Measurements from ENCODE around the gene MYG1. TPM values are rescaled to one million over a fixed set of nuclear protein-coding genes. Genes with fewer than 3 reads are reported as not detected.
"Not testable (repeated sequence)": the region's sequence is repeated elsewhere in the genome, so short reads cannot be mapped to it uniquely, and the experiment has no call there.

MYG1 gene
- total RNA-seq, 1 experiment from 2014 or later = 45.1 TPM

GRCh38 chr12:53295891-53296219 lies 3.6 kb upstream of the MYG1 start:
- DNase-seq (ENCODE audit: low read depth in 1 of 2, low spot score in 2 of 2) = no peak
- Histone ChIP-seq H3K36me3 (peaks cover 79% of the 10 kb centered on the region), H3K27ac (peak overlapping the region; percentile 69), H3K27me3 (replicated peaks) (no peaks in the 10 kb centered on the region), H3K4me1 (replicated peaks) (peaks cover 26% of the 10 kb centered on the region), H3K4me3 (peak overlapping the region; percentile 68), H3K9me3 (replicated peaks) (no peaks in the 10 kb centered on the region)

- H3K9me3 ChIP-seq (replicated peaks); DNase-seq (ENCODE audit: low read depth in 1 of 2, low spot score in 2 of 2); H3K27me3 ChIP-seq (replicated peaks); H3K27ac ChIP-seq; H3K4me3 ChIP-seq: not testable (repeated sequence)
- Histone ChIP-seq H3K36me3 (peaks cover 81% of the 10 kb centered on the region), H3K4me1 (replicated peaks) (peaks cover 26% of the 10 kb centered on the region)
These were observed 2.4 kb upstream of the MYG1 start for GRCh38 chr12:53297106-53297505.

- peaks cover 26% of the 10 kb centered on the region for H3K4me1 ChIP-seq (replicated peaks)
- no peak overlapping the region for H3K4me3 ChIP-seq
- no peak overlapping the region for H3K27ac ChIP-seq
- no peaks in the 10 kb centered on the region for H3K27me3 ChIP-seq (replicated peaks)
- DNase-seq (ENCODE audit: low read depth in 1 of 2, low spot score in 2 of 2) = no peak
- H3K36me3 ChIP-seq = peaks cover 81% of the 10 kb centered on the region
- H3K9me3 ChIP-seq (replicated peaks) = no peaks in the 10 kb centered on the region
These were observed 1.3 kb upstream of the MYG1 start for GRCh38 chr12:53298164-53298563.

- Histone ChIP-seq H3K27ac (peak overlapping the region; percentile 53), H3K27me3 (replicated peaks) (no peaks in the 10 kb centered on the region), H3K36me3 (peaks cover 77% of the 10 kb centered on the region), H3K4me3 (peak overlapping the region; percentile 76), H3K4me1 (replicated peaks) (peaks cover 26% of the 10 kb centered on the region), H3K9me3 (replicated peaks) (no peaks in the 10 kb centered on the region)
- no peak for DNase-seq (ENCODE audit: low read depth in 1 of 2, low spot score in 2 of 2)
These were observed 418 bp upstream of the MYG1 start for GRCh38 chr12:53299101-53299453.

GRCh38 chr12:53300187-53300586 lies 692 bp downstream of the MYG1 start:
- H3K27ac ChIP-seq = peak overlapping the region; percentile 53
- H3K4me3 ChIP-seq = peak overlapping the region; percentile 76
- H3K36me3 ChIP-seq = peaks cover 73% of the 10 kb centered on the region
- peaks cover 20% of the 10 kb centered on the region for H3K4me1 ChIP-seq (replicated peaks)
- no peak for DNase-seq (ENCODE audit: low read depth in 1 of 2, low spot score in 2 of 2)
- H3K27me3 ChIP-seq (replicated peaks) = no peaks in the 10 kb centered on the region
- no peaks in the 10 kb centered on the region for H3K9me3 ChIP-seq (replicated peaks)

- no peaks in the 10 kb centered on the region for H3K9me3 ChIP-seq (replicated peaks)
- no peak overlapping the region for H3K4me3 ChIP-seq
- no peak for DNase-seq (ENCODE audit: low read depth in 1 of 2, low spot score in 2 of 2)
- H3K36me3 ChIP-seq = peaks cover 80% of the 10 kb centered on the region
- H3K4me1 ChIP-seq (replicated peaks) = peaks cover 13% of the 10 kb centered on the region
- no peak overlapping the region for H3K27ac ChIP-seq
- H3K27me3 ChIP-seq (replicated peaks) = no peaks in the 10 kb centered on the region
These were observed 3.4 kb downstream of the MYG1 start for GRCh38 chr12:53302903-53303302.

GRCh38 chr12:53306826-53307225 lies 7.3 kb downstream of the MYG1 start:
- no peak overlapping the region for H3K4me3 ChIP-seq
- no peak overlapping the region for H3K27ac ChIP-seq
- no peaks in the 10 kb centered on the region for H3K4me1 ChIP-seq (replicated peaks)
- no peaks in the 10 kb centered on the region for H3K27me3 ChIP-seq (replicated peaks)
- no peak for DNase-seq (ENCODE audit: low read depth in 1 of 2, low spot score in 2 of 2)
- H3K36me3 ChIP-seq = peaks cover 64% of the 10 kb centered on the region
- H3K9me3 ChIP-seq (replicated peaks) = no peaks in the 10 kb centered on the region

GRCh38 chr12:53308276-53308675 lies 8.8 kb downstream of the MYG1 start:
- peaks cover 49% of the 10 kb centered on the region for H3K36me3 ChIP-seq
- no peak for DNase-seq (ENCODE audit: low read depth in 1 of 2, low spot score in 2 of 2)

GRCh38 chr12:53313996-53314395 lies 14.5 kb downstream of the MYG1 start:
- Histone ChIP-seq H3K4me1 (replicated peaks) (no peaks in the 10 kb centered on the region), H3K9me3 (replicated peaks) (no peaks in the 10 kb centered on the region), H3K4me3 (no peak overlapping the region), H3K27ac (no peak overlapping the region), H3K27me3 (replicated peaks) (no peaks in the 10 kb centered on the region), H3K36me3 (peaks cover 32% of the 10 kb centered on the region)
- DNase-seq (ENCODE audit: low read depth in 1 of 2, low spot score in 2 of 2) = no peak

More at GRCh38 chr12:53308276-53308675, 8.8 kb downstream of the MYG1 start:
- Histone ChIP-seq H3K27me3 (replicated peaks) (no peaks in the 10 kb centered on the region), H3K9me3 (replicated peaks) (no peaks in the 10 kb centered on the region), H3K4me1 (replicated peaks) (no peaks in the 10 kb centered on the region), H3K4me3 (no peak overlapping the region), H3K27ac (no peak overlapping the region)

- Histone ChIP-seq H3K27me3 (replicated peaks) (no peaks in the 10 kb centered on the region), H3K4me1 (replicated peaks) (peaks cover 21% of the 10 kb centered on the region), H3K36me3 (peaks cover 18% of the 10 kb centered on the region), H3K4me3 (peak overlapping the region; percentile 70), H3K9me3 (replicated peaks) (no peaks in the 10 kb centered on the region), H3K27ac (peak overlapping the region; percentile 84; the same call in 1 of the 2 replicates)
- no peak for DNase-seq (ENCODE audit: low read depth in 1 of 2, low spot score in 2 of 2)
These were observed 21.1 kb downstream of the MYG1 start for GRCh38 chr12:53320352-53321195.

- Histone ChIP-seq H3K9me3 (replicated peaks) (no peaks in the 10 kb centered on the region), H3K27me3 (replicated peaks) (no peaks in the 10 kb centered on the region), H3K4me1 (replicated peaks) (peaks cover 26% of the 10 kb centered on the region), H3K27ac (peak overlapping the region; percentile 87), H3K36me3 (peaks cover 5% of the 10 kb centered on the region), H3K4me3 (peak overlapping the region; percentile 58)
- DNase-seq (ENCODE audit: low read depth in 1 of 2, low spot score in 2 of 2) = no peak
These were observed 24.8 kb downstream of the MYG1 start for GRCh38 chr12:53324113-53324778.

GRCh38 chr12:53324779-53325510 lies 25.4 kb downstream of the MYG1 start:
- DNase-seq (ENCODE audit: low read depth in 1 of 2, low spot score in 2 of 2) = peak; percentile 94
- H3K9me3 ChIP-seq (replicated peaks) = no peaks in the 10 kb centered on the region
- peaks cover 4% of the 10 kb centered on the region for H3K36me3 ChIP-seq
- no peaks in the 10 kb centered on the region for H3K27me3 ChIP-seq (replicated peaks)
- peaks cover 26% of the 10 kb centered on the region for H3K4me1 ChIP-seq (replicated peaks)
- peak overlapping the region; percentile 87 for H3K27ac ChIP-seq
- peak overlapping the region; percentile 58 for H3K4me3 ChIP-seq

- H3K4me1 ChIP-seq (replicated peaks) = peaks cover 22% of the 10 kb centered on the region
- H3K27me3 ChIP-seq (replicated peaks) = no peaks in the 10 kb centered on the region
- H3K9me3 ChIP-seq (replicated peaks) = no peaks in the 10 kb centered on the region
- no peaks in the 10 kb centered on the region; the same call in 1 of the 2 replicates for H3K36me3 ChIP-seq
- peak overlapping the region; percentile 87 for H3K27ac ChIP-seq
- peak overlapping the region; percentile 58 for H3K4me3 ChIP-seq
- no peak for DNase-seq (ENCODE audit: low read depth in 1 of 2, low spot score in 2 of 2)
These were observed 26.1 kb downstream of the MYG1 start for GRCh38 chr12:53325511-53326061.
